Common myeloid progenitor, CD34-positive (primary cell): ENCODE measurements around the gene KCTD16.

Source experiments
- CTCF ChIA-PET: fragments of 350-600 bp; sonication (Branson Sonifier 250); formaldehyde crosslinking; loops from one replicate; lab custom pipeline; 2021; ENCODE audit warnings: antibody characterized with exemption; lab: Charles Lee
- POLR2A ChIA-PET: fragments of 350-600 bp; sonication (Branson Sonifier 250); formaldehyde crosslinking; loops from one replicate; lab custom pipeline; 2021; ENCODE audit warnings: antibody characterized with exemption; lab: Charles Lee
- DNase-seq, 3 donors: peaks; one replicate each; pipeline versions ENCODE4 v3.0.0 to v3.0.0-alpha.2; 2013
- H3K27ac ChIP-seq, 2 experiments: 1 replicate in 1 of 2; 2 replicates in 1 of 2; pipeline ENCODE4 v1.7.0; 2013; ENCODE audit warnings: inconsistent platforms in 2 of 2, low read length in 2 of 2, mild to moderate bottlenecking in 2 of 2, low read depth in 1 of 2, moderate library complexity in 1 of 2; ENCODE audit not compliant: severe bottlenecking in 2 of 2, insufficient read depth in 1 of 2, poor library complexity in 1 of 2
- H3K27me3 ChIP-seq, 5 experiments: replicated peaks in 2 of 5; 1 replicate in 3 of 5; 2 replicates in 2 of 5; pipeline versions ENCODE4 v1.6.1 to v1.7.0; 2013; ENCODE audit warnings: low read length in 4 of 5, mild to moderate bottlenecking in 2 of 5, moderate library complexity in 2 of 5, inconsistent platforms in 1 of 5; ENCODE audit not compliant: insufficient read depth in 5 of 5, control insufficient read depth in 4 of 5
- H3K36me3 ChIP-seq, 4 experiments: 1 replicate in 2 of 4; 2 replicates in 2 of 4; pipeline versions ENCODE4 v1.6.1 to v1.7.0; 2013; ENCODE audit warnings: low read length in 3 of 4, control low read depth in 1 of 4, mild to moderate bottlenecking in 1 of 4; ENCODE audit not compliant: control insufficient read depth in 4 of 4, insufficient read depth in 4 of 4
- H3K4me1 ChIP-seq, 4 experiments: 1 replicate in 3 of 4; 2 replicates in 1 of 4; pipeline versions ENCODE4 v1.6.1 to v1.7.1; 2013; ENCODE audit warnings: low read length in 3 of 4, mild to moderate bottlenecking in 3 of 4, control low read depth in 1 of 4, inconsistent platforms in 1 of 4, moderate library complexity in 1 of 4; ENCODE audit not compliant: control insufficient read depth in 4 of 4, insufficient read depth in 4 of 4; ENCODE audit errors: control extremely low read depth in 1 of 4
- H3K4me3 ChIP-seq, 7 experiments: 1 replicate in 4 of 7; 2 replicates in 3 of 7; pipeline versions ENCODE4 v1.5.1 to v1.7.0; 2013; ENCODE audit warnings: mild to moderate bottlenecking in 7 of 7, low read length in 6 of 7, moderate library complexity in 6 of 7, inconsistent platforms in 2 of 7, low read depth in 2 of 7, control low read depth in 1 of 7; ENCODE audit not compliant: insufficient read depth in 4 of 7, control insufficient read depth in 1 of 7; ENCODE audit errors: extremely low read depth in 1 of 7
- H3K9me3 ChIP-seq, 5 experiments: 1 replicate in 4 of 5; 2 replicates in 1 of 5; pipeline versions ENCODE4 v1.6.1 to v1.7.1; 2013; ENCODE audit warnings: low read length in 4 of 5, mild to moderate bottlenecking in 2 of 5, inconsistent platforms in 1 of 5, low read depth in 1 of 5, moderate library complexity in 1 of 5; ENCODE audit not compliant: control insufficient read depth in 4 of 5, insufficient read depth in 2 of 5; ENCODE audit errors: control extremely low read depth in 1 of 5
- WGBS: methylation state at CpG from one replicate; pipeline ENCODE4 v1.1.5; 2013; ENCODE audit not compliant: insufficient coverage; 5-methylcytosine and 5-hydroxymethylcytosine counted together

KCTD16 gene

GRCh38 chr5:144511580-144512072 lies 341.0 kb downstream of the KCTD16 start:
- Histone ChIP-seq H3K4me1 (no peaks in the 10 kb centered on the region), H3K27me3 (no peaks in the 10 kb centered on the region), H3K36me3 (no peaks in the 10 kb centered on the region), H3K27ac (no peak overlapping the region), H3K9me3 (peaks cover 0 to 3% (median 0%) of the 10 kb centered on the region in 5 experiments), H3K4me3 (no peak overlapping the region)
- no peak for DNase-seq
- 100% methylated on average over 2 of the region's 4 CpGs for WGBS
- ChIA-PET POLR2A (no interaction called here), CTCF (no interaction called here)

DNA sequence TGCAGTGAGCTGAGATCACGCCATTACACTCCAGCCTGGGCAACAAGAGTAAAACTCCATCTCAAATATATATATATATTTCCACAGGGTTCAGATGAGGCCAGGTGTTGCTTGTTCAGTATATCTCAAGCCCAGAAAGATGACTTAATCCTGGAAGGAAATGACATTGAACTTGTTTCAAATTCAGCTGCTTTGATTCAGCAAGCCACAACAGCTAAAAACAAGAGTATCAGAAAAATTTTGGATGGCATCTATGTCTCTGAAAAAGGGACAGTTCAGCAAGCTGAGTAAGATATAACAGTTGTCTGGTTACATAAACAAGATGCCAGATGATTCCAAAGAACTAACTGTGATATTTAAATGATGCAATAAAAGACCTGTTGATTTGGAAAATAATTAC lies 352.0 kb downstream of the KCTD16 start:
- Histone ChIP-seq H3K9me3 (peaks cover 0 to 3% (median 0%) of the 10 kb centered on the region in 5 experiments), H3K27me3 (no peaks in the 10 kb centered on the region), H3K4me1 (no peaks in the 10 kb centered on the region), H3K36me3 (no peaks in the 10 kb centered on the region), H3K4me3 (no peak overlapping the region), H3K27ac (no peak overlapping the region)
- DNase-seq = no peak
- no CpG with 5 or more reads among the region's 1 CpG for WGBS
- ChIA-PET POLR2A (no interaction called here), CTCF (no interaction called here)

DNA sequence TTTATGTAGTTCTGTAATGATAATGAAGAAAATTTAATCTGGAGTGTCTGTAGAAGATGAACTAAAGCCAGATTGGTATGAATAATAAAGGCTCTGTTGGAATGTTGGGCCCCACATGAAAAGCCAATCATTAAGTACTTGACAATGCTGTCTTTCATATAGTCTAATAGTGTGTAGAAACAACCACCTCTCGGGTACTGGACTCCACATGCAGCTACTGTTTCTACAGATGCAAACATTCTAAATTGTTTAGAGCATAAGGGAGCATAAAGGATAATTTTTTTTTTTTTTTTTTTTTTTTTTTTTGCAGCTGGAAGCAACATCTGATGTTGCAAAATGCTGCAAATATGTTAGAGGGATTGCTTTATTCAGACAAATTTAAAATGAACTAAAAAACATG lies 354.3 kb downstream of the KCTD16 start:
- Histone ChIP-seq H3K4me3 (no peak overlapping the region), H3K36me3 (no peaks in the 10 kb centered on the region), H3K9me3 (peaks cover 0 to 3% (median 0%) of the 10 kb centered on the region in 5 experiments), H3K4me1 (no peaks in the 10 kb centered on the region), H3K27me3 (no peaks in the 10 kb centered on the region), H3K27ac (no peak overlapping the region)
- CTCF ChIA-PET = no interaction called here
- DNase-seq = no peak
- POLR2A ChIA-PET = no interaction called here
- no CpG with 5 or more reads among the region's 1 CpG for WGBS

- peaks cover 0 to 2% (median 0%) of the 10 kb centered on the region in 5 experiments for H3K9me3 ChIP-seq
- no CpG with 5 or more reads among the region's 1 CpG for WGBS
- H3K27me3 ChIP-seq = no peaks in the 10 kb centered on the region
- H3K4me1 ChIP-seq = no peaks in the 10 kb centered on the region
- no peak for DNase-seq
- CTCF ChIA-PET = no interaction called here
- POLR2A ChIA-PET = no interaction called here
- no peaks in the 10 kb centered on the region for H3K36me3 ChIP-seq
- H3K27ac ChIP-seq = no peak overlapping the region
- H3K4me3 ChIP-seq = no peak overlapping the region
Observed at GRCh38 chr5:144531188-144531587, 360.5 kb downstream of the KCTD16 start.
